Fibroblast of pulmonary artery (primary cell): Measurements from ENCODE around the gene DNM1.

Experiments
- DNase-seq: peaks from one replicate; pipeline ENCODE4 v3.0.0-alpha.2; 2010; ENCODE audit warnings: low read depth
- H3K4me3 ChIP-seq: replicated peaks from 2 replicates; pipeline ENCODE4 v1.5.1; 2011; ENCODE audit warnings: low read depth, mild to moderate bottlenecking, control low read depth, low read length, moderate library complexity
- TF ChIP-seq, protein P1 (sequence below): IDR thresholded peaks from 2 replicates; pipeline ENCODE4 v1.5.1; 2011; ENCODE audit warnings: mild to moderate bottlenecking, control low read depth, low read length, inconsistent platforms; ENCODE audit errors: missing control alignments

DNM1 gene

DNA sequence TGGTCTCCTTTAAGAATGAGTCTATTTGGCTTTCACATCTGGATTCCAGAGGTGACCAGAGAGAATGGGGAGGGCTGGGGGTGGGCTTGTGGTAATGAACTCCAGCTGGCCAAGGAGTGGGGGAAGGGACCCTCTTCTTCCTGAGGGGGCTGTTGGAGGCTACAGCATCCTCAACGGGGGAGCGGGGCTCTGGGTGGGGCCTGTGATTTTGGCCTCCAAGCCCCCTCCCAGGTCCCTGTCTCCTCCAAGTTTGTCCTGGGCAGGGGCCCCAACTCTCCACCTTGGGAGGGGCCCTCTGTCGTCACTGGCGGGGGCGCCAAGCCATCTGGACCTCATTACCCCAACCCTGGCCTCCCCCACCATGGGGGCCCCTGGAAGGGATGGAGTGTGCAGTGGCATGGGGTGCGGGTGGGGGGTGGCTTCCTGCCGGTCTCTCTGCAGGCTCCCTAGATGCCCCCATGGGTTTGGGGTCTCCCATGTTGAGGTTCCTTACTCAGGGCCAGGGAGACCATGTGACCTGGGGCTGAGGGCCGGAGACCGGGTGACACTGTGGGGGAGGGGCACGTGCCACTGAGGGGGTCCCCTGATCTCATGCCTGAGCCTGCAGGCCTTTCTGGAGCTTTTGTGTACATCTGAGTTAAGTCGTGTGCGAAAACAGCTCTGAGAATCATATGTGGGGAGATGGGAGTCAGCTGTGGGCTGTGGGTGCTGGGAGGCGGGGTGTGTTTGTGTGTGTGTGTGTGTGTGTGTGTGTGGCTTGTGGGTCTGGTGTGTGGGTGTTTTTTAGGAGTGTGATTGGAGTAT, 40.2 kb downstream of the DNM1 start:
- TF ChIP-seq, protein P1, sequence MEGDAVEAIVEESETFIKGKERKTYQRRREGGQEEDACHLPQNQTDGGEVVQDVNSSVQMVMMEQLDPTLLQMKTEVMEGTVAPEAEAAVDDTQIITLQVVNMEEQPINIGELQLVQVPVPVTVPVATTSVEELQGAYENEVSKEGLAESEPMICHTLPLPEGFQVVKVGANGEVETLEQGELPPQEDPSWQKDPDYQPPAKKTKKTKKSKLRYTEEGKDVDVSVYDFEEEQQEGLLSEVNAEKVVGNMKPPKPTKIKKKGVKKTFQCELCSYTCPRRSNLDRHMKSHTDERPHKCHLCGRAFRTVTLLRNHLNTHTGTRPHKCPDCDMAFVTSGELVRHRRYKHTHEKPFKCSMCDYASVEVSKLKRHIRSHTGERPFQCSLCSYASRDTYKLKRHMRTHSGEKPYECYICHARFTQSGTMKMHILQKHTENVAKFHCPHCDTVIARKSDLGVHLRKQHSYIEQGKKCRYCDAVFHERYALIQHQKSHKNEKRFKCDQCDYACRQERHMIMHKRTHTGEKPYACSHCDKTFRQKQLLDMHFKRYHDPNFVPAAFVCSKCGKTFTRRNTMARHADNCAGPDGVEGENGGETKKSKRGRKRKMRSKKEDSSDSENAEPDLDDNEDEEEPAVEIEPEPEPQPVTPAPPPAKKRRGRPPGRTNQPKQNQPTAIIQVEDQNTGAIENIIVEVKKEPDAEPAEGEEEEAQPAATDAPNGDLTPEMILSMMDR = no peak
- peak; percentile 20 for DNase-seq
- H3K4me3 ChIP-seq = no peak overlapping the region

- DNase-seq = no peak
- peak overlapping the region; percentile 56 for H3K4me3 ChIP-seq
- TF ChIP-seq, protein P1 = no peak
Measured at GRCh38 chr9:128244091-128244836, 41.1 kb downstream of the DNM1 start.

GRCh38 chr9:128244837-128245231, 41.7 kb downstream of the DNM1 start:
- peak; percentile 89 for DNase-seq
- H3K4me3 ChIP-seq = peak overlapping the region; percentile 56
- TF ChIP-seq, protein P1 = no peak

GRCh38 chr9:128245421-128246151, 42.4 kb downstream of the DNM1 start:
- DNase-seq = peak; percentile 68
- H3K4me3 ChIP-seq = no peak overlapping the region
- TF ChIP-seq, protein P1 = no peak

GRCh38 chr9:128246471-128246870, 43.3 kb downstream of the DNM1 start:
- TF ChIP-seq, protein P1 = no peak
- H3K4me3 ChIP-seq = no peak overlapping the region
- no peak for DNase-seq

DNA sequence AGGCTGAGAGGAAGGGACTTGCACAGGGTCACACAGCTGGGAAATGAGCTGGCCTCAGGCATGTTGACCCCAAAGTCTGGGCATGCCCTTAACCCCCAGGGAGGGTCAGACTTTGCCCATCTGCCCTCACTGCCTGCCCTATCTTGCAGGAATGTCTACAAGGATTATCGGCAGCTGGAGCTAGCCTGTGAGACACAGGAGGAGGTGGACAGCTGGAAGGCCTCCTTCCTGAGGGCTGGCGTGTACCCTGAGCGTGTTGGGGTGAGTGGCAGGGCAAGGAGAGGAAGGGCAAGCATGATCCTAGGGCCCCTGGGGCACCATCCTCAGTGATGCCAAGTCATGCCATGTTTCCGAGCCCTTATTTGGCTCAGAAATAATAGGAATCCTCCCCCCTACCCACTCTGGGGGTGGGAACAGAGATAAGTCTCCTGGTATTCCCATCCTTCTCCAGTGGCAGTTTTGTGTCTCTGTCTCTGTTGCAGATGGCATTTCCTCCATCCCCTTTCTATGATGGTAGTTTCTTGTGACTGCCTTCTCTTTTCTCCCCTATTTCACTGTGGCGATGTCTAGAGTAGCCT, 44.1 kb downstream of the DNM1 start:
- H3K4me3 ChIP-seq = no peak overlapping the region
- no peak for DNase-seq
- TF ChIP-seq, protein P1 = no peak
